HepG2 (cell line): Measurements from ENCODE around the gene PLRG1. TPM values are rescaled to one million over a fixed set of nuclear protein-coding genes. Genes with fewer than 3 reads are reported as not detected.
A peak's percentile ranks its signal among the peaks of the same experiment; 100 is the strongest.

Source experiments
- AGO1 ChIP-seq: fragments of 200-400 bp; formaldehyde crosslinking; IDR thresholded peaks from 2 replicates; pipeline ENCODE4 v1.6.1; 2017; ENCODE audit warnings: mild to moderate bottlenecking, low read depth, low read length, moderate library complexity; ENCODE audit not compliant: poor library complexity, severe bottlenecking
- BHLHE40 ChIP-seq: IDR thresholded peaks from 2 replicates; pipeline ENCODE4 v1.6.1; 2011; ENCODE audit warnings: low read length, improper control_type of control experiment
- ELF3 ChIP-seq: IDR thresholded peaks from 2 replicates; pipeline ENCODE4 v1.6.1; 2016; ENCODE audit warnings: missing genetic modification reagents, missing compliant biosample characterization
- FOXA3 ChIP-seq: IDR thresholded peaks from 2 replicates; pipeline ENCODE4 v1.6.1; 2016; ENCODE audit warnings: missing genetic modification reagents, missing compliant biosample characterization
- FOXP4 ChIP-seq: sonication (generic); formaldehyde crosslinking; IDR thresholded peaks from 2 replicates; pipeline ENCODE4 v1.4.0; 2020; ENCODE audit warnings: missing genetic modification reagents
- GATA4 ChIP-seq: sonication (generic); IDR thresholded peaks from 2 replicates; pipeline ENCODE4 v1.6.1; 2016; ENCODE audit warnings: antibody characterized with exemption, low read depth, borderline replicate concordance
- IRF1 ChIP-seq: sonication (generic); formaldehyde crosslinking; IDR thresholded peaks from 2 replicates; pipeline ENCODE4 v1.4.0; 2020; ENCODE audit warnings: low read depth, mild to moderate bottlenecking, missing genetic modification reagents
- KDM3A ChIP-seq: IDR thresholded peaks from 2 replicates; pipeline ENCODE4 v1.6.1; 2018; ENCODE audit warnings: low read depth, missing compliant biosample characterization
- KDM5A ChIP-seq: fragments of 200-600 bp; sonication (generic); IDR thresholded peaks from 2 replicates; pipeline ENCODE4 v1.7.0; 2018; ENCODE audit warnings: antibody characterized with exemption, mild to moderate bottlenecking, low read length, borderline replicate concordance
- KDM6A ChIP-seq: IDR thresholded peaks from 2 replicates; pipeline ENCODE4 v1.6.1; 2016; ENCODE audit warnings: low read depth
- NAIF1 ChIP-seq: sonication (generic); formaldehyde crosslinking; IDR thresholded peaks from 2 replicates; pipeline ENCODE4 v1.5.0; 2020; ENCODE audit warnings: mild to moderate bottlenecking, missing genetic modification reagents, borderline replicate concordance
- NKX3-1 ChIP-seq: sonication (generic); formaldehyde crosslinking; IDR thresholded peaks from 2 replicates; pipeline ENCODE4 v1.5.0; 2020; ENCODE audit warnings: missing genetic modification reagents
- PHF21A ChIP-seq: sonication (generic); formaldehyde crosslinking; IDR thresholded peaks from 2 replicates; pipeline ENCODE4 v1.5.0; 2020; ENCODE audit warnings: mild to moderate bottlenecking, missing genetic modification reagents
- RORA ChIP-seq: sonication (generic); formaldehyde crosslinking; IDR thresholded peaks from 2 replicates; pipeline ENCODE4 v1.5.0; 2020; ENCODE audit warnings: mild to moderate bottlenecking, missing genetic modification reagents, moderate library complexity
- SAP130 ChIP-seq: IDR thresholded peaks from 2 replicates; pipeline ENCODE4 v1.6.1; 2016; ENCODE audit warnings: low read depth
- SIN3B ChIP-seq: fragments of 150-350 bp; IDR thresholded peaks from 2 replicates; pipeline ENCODE4 v1.6.1; 2014; ENCODE audit warnings: low read length
- SP140L ChIP-seq: sonication (generic); formaldehyde crosslinking; IDR thresholded peaks from 2 replicates; pipeline ENCODE4 v1.4.0; 2020; ENCODE audit warnings: missing genetic modification reagents, borderline replicate concordance
- TOPORS ChIP-seq: sonication (generic); formaldehyde crosslinking; IDR thresholded peaks from 2 replicates; pipeline ENCODE4 v1.8.0; 2023; ENCODE audit warnings: mild to moderate bottlenecking, missing genetic modification reagents
- ZBTB7B ChIP-seq: sonication (generic); formaldehyde crosslinking; IDR thresholded peaks from 2 replicates; pipeline ENCODE4 v1.4.0; 2020; ENCODE audit warnings: missing genetic modification reagents
- ZFP82 ChIP-seq: sonication (generic); formaldehyde crosslinking; IDR thresholded peaks from 2 replicates; pipeline ENCODE4 v1.5.1; 2020; ENCODE audit warnings: mild to moderate bottlenecking, missing genetic modification reagents, borderline replicate concordance
- ZGPAT ChIP-seq: IDR thresholded peaks from 2 replicates; pipeline ENCODE4 v1.6.1; 2016; ENCODE audit warnings: mild to moderate bottlenecking
- ZNF121 ChIP-seq: sonication (generic); formaldehyde crosslinking; IDR thresholded peaks from 2 replicates; pipeline ENCODE4 v1.5.0; 2020; ENCODE audit warnings: mild to moderate bottlenecking, missing genetic modification reagents
- ZNF136 ChIP-seq: sonication (generic); formaldehyde crosslinking; IDR thresholded peaks from 2 replicates; pipeline ENCODE4 v1.8.1; 2022; ENCODE audit warnings: low read depth, mild to moderate bottlenecking, moderate library complexity, missing genetic modification reagents
- ZNF17 ChIP-seq: sonication (generic); formaldehyde crosslinking; IDR thresholded peaks from 2 replicates; pipeline ENCODE4 v1.5.0; 2020; ENCODE audit warnings: mild to moderate bottlenecking, missing genetic modification reagents
- ZNF232 ChIP-seq: sonication (generic); formaldehyde crosslinking; IDR thresholded peaks from 2 replicates; pipeline ENCODE4 v1.4.0; 2020; ENCODE audit warnings: missing genetic modification reagents, borderline replicate concordance
- ZNF7 ChIP-seq: IDR thresholded peaks from 2 replicates; pipeline ENCODE4 v1.6.1; 2016; ENCODE audit warnings: missing biosample characterization, missing genetic modification reagents
- ZNF879 ChIP-seq: sonication (generic); formaldehyde crosslinking; IDR thresholded peaks from 2 replicates; pipeline ENCODE4 v1.8.1; 2023; ENCODE audit warnings: missing genetic modification reagents
- ZNF883 ChIP-seq: sonication (generic); formaldehyde crosslinking; IDR thresholded peaks from 2 replicates; pipeline ENCODE4 v1.5.1; 2020; ENCODE audit warnings: mild to moderate bottlenecking, missing genetic modification reagents; ENCODE audit errors: not compliant biosample characterization
- polyA plus RNA-seq, 8 experiments: library from polyadenylated mRNA; depleted of rRNA in 3 of 8; stranded (reverse) in 7 of 8; unstranded in 1 of 8; fragments of >200 nt; fragmentation: Illumina TruSeq in 4 of 8; extraction: Trizol in 4 of 8; gene quantifications; 2 replicates each; pipeline versions ENCODE4 v1.2.1 to v1.2.3, GENCODE V29; 2011 to 2016; ENCODE audit warnings: low read depth in 4 of 8, missing spikeins in 1 of 8, mixed read lengths in 1 of 8; ENCODE audit not compliant: insufficient read depth in 1 of 8
- total RNA-seq, 5 experiments: library from RNA; depleted of rRNA; stranded (reverse); fragments of >200 nt; fragmentation: Illumina TruSeq; extraction: Trizol; gene quantifications; 2 replicates each; pipeline ENCODE4 v1.2.3, GENCODE V29; 2016; ENCODE audit warnings: low read depth in 1 of 5

PLRG1 gene
- total and polyA plus RNA-seq, 2 of the 13 experiments (the other 11 are each of a cell fraction or from before 2014, with no cell fraction given) = 77.3 to 110 TPM

- no peak for TF ChIP-seq FOXP4 (CRISPR knock-in tag)
- no peak for TF ChIP-seq ZBTB7B (CRISPR knock-in tag)
- no peak for TF ChIP-seq RORA (CRISPR knock-in tag)
- no peak for TF ChIP-seq ZNF136 (CRISPR knock-in tag)
- peak; percentile 79; the same call in 1 of the 2 replicates for TF ChIP-seq KDM5A
- no peak for TF ChIP-seq ZNF7 (CRISPR knock-in tag)
- TF ChIP-seq TOPORS (CRISPR knock-in tag) = no peak
- 0 out of 2 replicates have a peak, but pooled peaks have one; percentile 43 for TF ChIP-seq GATA4
- no peak for TF ChIP-seq ZNF879 (CRISPR knock-in tag)
- no peak for TF ChIP-seq ZFP82 (CRISPR knock-in tag)
- TF ChIP-seq ELF3 (CRISPR knock-in tag) = no peak; the same call in 1 of the 2 replicates
- 0 out of 2 replicates have a peak, but pooled peaks have one; percentile 20 for TF ChIP-seq ZNF232
- no peak for TF ChIP-seq ZNF17
- TF ChIP-seq IRF1 (CRISPR knock-in tag) = no peak
- no peak for TF ChIP-seq KDM6A (CRISPR knock-in tag)
- no peak for TF ChIP-seq ZNF121 (CRISPR knock-in tag)
- TF ChIP-seq SIN3B = peak; percentile 38; the same call in 1 of the 2 replicates
- TF ChIP-seq NKX3-1 (CRISPR knock-in tag) = no peak
- 0 out of 2 replicates have a peak, but pooled peaks have one; percentile 26 for TF ChIP-seq PHF21A (CRISPR knock-in tag)
- TF ChIP-seq AGO1 = no peak
- TF ChIP-seq ZGPAT (CRISPR knock-in tag) = no peak
- no peak for TF ChIP-seq KDM3A
- no peak for TF ChIP-seq BHLHE40
- TF ChIP-seq NAIF1 (CRISPR knock-in tag) = 0 out of 2 replicates have a peak, but pooled peaks have one; percentile 27
- no peak for TF ChIP-seq FOXA3 (CRISPR knock-in tag)
- TF ChIP-seq ZNF883 (CRISPR knock-in tag) = peak; percentile 48
- no peak for TF ChIP-seq SP140L
- peak; percentile 91 for TF ChIP-seq SAP130 (CRISPR knock-in tag)
Measured at GRCh38 chr4:154549894-154550790, at the start of gene PLRG1 (continued).
